Caco-2 (cell line): ENCODE data around the gene FLAD1. TPM values are rescaled to one million over a fixed set of nuclear protein-coding genes. Genes with fewer than 3 reads are reported as not detected.
"Not testable (repeated sequence)": the region's sequence is repeated elsewhere in the genome, so short reads cannot be mapped to it uniquely, and the experiment has no call there.

Source experiments
- BruUV-seq: library from RNA; stranded (reverse); fragments of 400-500 nt; replicated peaks from 2 replicates; lab custom pipeline; 2021; lab: Mats Ljungman, UMichigan
- CTCF ChIA-PET: fragments of 300-600 bp; sonication (Branson Sonifier 250); formaldehyde crosslinking; loops from one replicate; lab custom pipeline; 2022; ENCODE audit warnings: antibody characterized with exemption; lab: Charles Lee
- POLR2A ChIA-PET: fragments of 300-600 bp; sonication (Branson Sonifier 250); formaldehyde crosslinking; loops from one replicate; lab custom pipeline; 2022; ENCODE audit warnings: antibody characterized with exemption; lab: Charles Lee
- DNase-seq, 2 experiments: peaks; one replicate each; pipeline versions ENCODE4 v3.0.0 to v3.0.0-alpha.2; 2020 to 2022
- H3K27me3 ChIP-seq: replicated peaks from 2 replicates; pipeline ENCODE4 v1.6.0; 2011; ENCODE audit warnings: low read length; ENCODE audit not compliant: control insufficient read depth, insufficient read depth
- H3K36me3 ChIP-seq: 2 replicates; pipeline ENCODE4 v1.5.1; 2011; ENCODE audit warnings: low read length; ENCODE audit not compliant: control insufficient read depth, insufficient read depth
- H3K4me1 ChIP-seq: fragments of 250-450 bp; sonication (Bioruptor Pico); 2 replicates; pipeline ENCODE4 v1.5.1; 2020; ENCODE audit warnings: mild to moderate bottlenecking
- H3K4me3 ChIP-seq: 2 replicates; pipeline ENCODE4 v1.5.1; 2011; ENCODE audit warnings: low read depth, mild to moderate bottlenecking, control low read depth, low read length
- H3K9me3 ChIP-seq: fragments of 250-450 bp; sonication (Bioruptor Pico); 2 replicates; pipeline ENCODE4 v1.5.1; 2020; ENCODE audit warnings: mild to moderate bottlenecking, moderate library complexity
- H3K27ac Mint-ChIP-seq: one replicate; pipeline ENCODE4 v1.8.0; 2022; ENCODE audit warnings: mixed read lengths; ENCODE audit not compliant: unreplicated experiment
- H3K27me3 Mint-ChIP-seq: one replicate; pipeline ENCODE4 v1.8.0; 2022; ENCODE audit warnings: mixed read lengths; ENCODE audit not compliant: insufficient read depth, unreplicated experiment
- H3K36me3 Mint-ChIP-seq: one replicate; pipeline ENCODE4 v1.8.0; 2022; ENCODE audit warnings: mild to moderate bottlenecking, mixed read lengths; ENCODE audit not compliant: insufficient read depth, unreplicated experiment
- H3K4me1 Mint-ChIP-seq: one replicate; pipeline ENCODE4 v1.8.0; 2022; ENCODE audit warnings: low read depth, mixed read lengths; ENCODE audit not compliant: unreplicated experiment
- H3K4me3 Mint-ChIP-seq: one replicate; pipeline ENCODE4 v1.8.0; 2022; ENCODE audit warnings: mild to moderate bottlenecking, moderate library complexity, mixed read lengths; ENCODE audit not compliant: unreplicated experiment
- H3K9me3 Mint-ChIP-seq: one replicate; pipeline ENCODE4 v1.8.0; 2022; ENCODE audit warnings: mixed read lengths; ENCODE audit not compliant: unreplicated experiment
- CTCF ChIP-seq, 2 experiments: fragments of 200-600 bp in 1 of 2; IDR thresholded peaks; 1 replicate in 1 of 2; 2 replicates in 1 of 2; pipeline versions ENCODE4 v1.5.1 to v1.8.0; 2011 to 2022; ENCODE audit warnings: antibody characterized with exemption in 1 of 2, control low read depth in 1 of 2, inconsistent platforms in 1 of 2, low read depth in 1 of 2, low read length in 1 of 2, mild to moderate bottlenecking in 1 of 2, moderate library complexity in 1 of 2; ENCODE audit not compliant: insufficient read depth in 1 of 2, severe bottlenecking in 1 of 2, unreplicated experiment in 1 of 2
- intact Hi-C: fragments of 100-400 bp; cut with micrococcal nuclease; formaldehyde crosslinking; loops from one replicate; pipeline ENCODE4 v1.10.0; 2022; ENCODE audit not compliant: unreplicated experiment
- total RNA-seq: library from RNA; stranded (reverse); gene quantifications from 2 replicates; pipeline ENCODE4 v1.2.3, GENCODE V29; 2022

Gene FLAD1
- total RNA-seq, 1 experiment from 2014 or later = 51.3 TPM

- no TSS peak for BruUV-seq
Observed at GRCh38 chr1:154994269-154994587, 11.1 kb downstream of the FLAD1 start.

GRCh38 chr1:154994591-154994990 is 11.4 kb downstream of the FLAD1 start:
- Mint-ChIP-seq H3K27ac (peak overlapping the region; percentile 48), H3K9me3 (no peaks in the 10 kb centered on the region), H3K4me3 (no peak overlapping the region), H3K4me1 (peaks cover 26% of the 10 kb centered on the region), H3K36me3 (peaks cover 21% of the 10 kb centered on the region), H3K27me3 (no peaks in the 10 kb centered on the region)
- BruUV-seq = no TSS peak
- H3K36me3 ChIP-seq = peaks cover 2% of the 10 kb centered on the region; the same call in 1 of the 2 replicates
- intact Hi-C loops = no loop called here
- TF ChIP-seq CTCF (IDR thresholded peaks at IDR 0.05; ENCODE audit: insufficient read depth in 1 of 2, low read depth in 1 of 2, low read length in 1 of 2, severe bottlenecking in 1 of 2, unreplicated experiment in 1 of 2) = no peak
- no peaks in the 10 kb centered on the region for H3K27me3 ChIP-seq
- ChIA-PET POLR2A (interaction anchor here (0.7 to 1.4 kb wide), 3 partner anchors 12 to 33 kb away, joined by 3 to 7 read pairs (median 6); partner anchors contain the start of genes FLAD1 and PYGO2), CTCF (interaction anchor here (0.6 to 1.6 kb wide), 6 partner anchors 11 to 1031 kb away, joined by 3 to 8 read pairs (median 6); partner anchors contain the start of genes FLAD1, PBXIP1, PYGO2 and SLC39A1)
- DNase-seq = no peak
- no peaks in the 10 kb centered on the region for H3K9me3 ChIP-seq
- 0 out of 2 replicates have a peak, but pooled peaks cover 11% of the 10 kb centered on the region for H3K4me1 ChIP-seq
- H3K4me3 ChIP-seq = no peak overlapping the region

More at GRCh38 chr1:154994269-154994587, 11.1 kb downstream of the FLAD1 start:
- peaks cover 3% of the 10 kb centered on the region; the same call in 1 of the 2 replicates for H3K36me3 ChIP-seq
- no peak for TF ChIP-seq CTCF (IDR thresholded peaks at IDR 0.05; ENCODE audit: insufficient read depth in 1 of 2, low read depth in 1 of 2, low read length in 1 of 2, severe bottlenecking in 1 of 2, unreplicated experiment in 1 of 2)
- H3K27me3 ChIP-seq = no peaks in the 10 kb centered on the region
- Mint-ChIP-seq H3K9me3 (no peaks in the 10 kb centered on the region), H3K4me3 (no peak overlapping the region), H3K4me1 (peaks cover 26% of the 10 kb centered on the region), H3K27ac (peak overlapping the region; percentile 48), H3K27me3 (no peaks in the 10 kb centered on the region), H3K36me3 (peaks cover 21% of the 10 kb centered on the region)
- POLR2A ChIA-PET = interaction anchor here (1.2 to 1.5 kb wide), 3 partner anchors 11 to 33 kb away, joined by 6 to 14 read pairs (median 7); partner anchors contain the start of genes CKS1B, FLAD1 and PYGO2
- CTCF ChIA-PET = interaction anchor here (0.6 to 1.8 kb wide), 7 partner anchors 11 to 1031 kb away, joined by 3 to 8 read pairs (median 6); partner anchors contain the start of genes FLAD1, PBXIP1, PYGO2 and SLC39A1
- H3K4me1 ChIP-seq = 0 out of 2 replicates have a peak, but pooled peaks cover 11% of the 10 kb centered on the region
- DNase-seq = no peak
- H3K4me3 ChIP-seq = no peak overlapping the region
- H3K9me3 ChIP-seq = no peaks in the 10 kb centered on the region
- intact Hi-C loops = no loop called here

GRCh38 chr1:154995301-154995983 is 12.3 kb downstream of the FLAD1 start:
- intact Hi-C loops = loop anchor here (1.0 kb wide), 1 partner anchor 34 kb away; the partner anchor contains the start of gene PYGO2
- Mint-ChIP-seq H3K36me3 (peaks cover 24% of the 10 kb centered on the region), H3K4me1 (peaks cover 26% of the 10 kb centered on the region)
- not testable (repeated sequence) for H3K9me3 Mint-ChIP-seq, BruUV-seq, H3K4me3 ChIP-seq, H3K9me3 ChIP-seq, H3K27me3 ChIP-seq, H3K36me3 ChIP-seq, H3K27me3 Mint-ChIP-seq, H3K4me3 Mint-ChIP-seq, H3K27ac Mint-ChIP-seq
- POLR2A ChIA-PET = interaction anchor here (0.7 to 1.8 kb wide), 3 partner anchors 12 to 22 kb away, joined by 3 to 5 read pairs (median 4); partner anchors contain the start of gene FLAD1
- 0 out of 2 replicates have a peak, but pooled peaks cover 11% of the 10 kb centered on the region for H3K4me1 ChIP-seq
- DNase-seq = peak; percentile 78 to 80
- peak; percentile 28 to 73 for TF ChIP-seq CTCF (IDR thresholded peaks at IDR 0.05; ENCODE audit: insufficient read depth in 1 of 2, low read depth in 1 of 2, low read length in 1 of 2, severe bottlenecking in 1 of 2, unreplicated experiment in 1 of 2)
- CTCF ChIA-PET = interaction anchor here (0.7 to 1.4 kb wide), 7 partner anchors 12 to 89 kb away, joined by 3 to 9 read pairs (median 6); partner anchors contain the start of genes FLAD1 and SHC1
